H9 (cell line): ENCODE measurements around the gene OSR1. TPM values are rescaled to one million over a fixed set of nuclear protein-coding genes. Genes with fewer than 3 reads are reported as not detected.

Source experiments
- DNase-seq: peaks from one replicate; pipeline ENCODE4 v3.0.0-alpha.2; 2017
- H2AFZ ChIP-seq: one replicate; pipeline ENCODE4 v1.6.1; 2013; ENCODE audit warnings: mild to moderate bottlenecking, low read length, control low read depth, moderate library complexity
- H2AK5ac ChIP-seq: 2 replicates; pipeline ENCODE4 v1.6.1; 2013; ENCODE audit warnings: low read length, control low read depth, mixed read lengths; ENCODE audit not compliant: insufficient read length
- H2BK120ac ChIP-seq: one replicate; pipeline ENCODE4 v1.6.1; 2013; ENCODE audit warnings: low read depth, mild to moderate bottlenecking, low read length, control low read depth, inconsistent platforms; ENCODE audit not compliant: poor library complexity, severe bottlenecking
- H2BK12ac ChIP-seq: 2 replicates; pipeline ENCODE4 v1.6.1; 2013; ENCODE audit warnings: low read length, control low read depth, mixed read lengths, low read depth; ENCODE audit not compliant: insufficient read length
- H2BK15ac ChIP-seq: 2 replicates; pipeline ENCODE4 v1.6.1; 2013; ENCODE audit warnings: low read depth, low read length, control low read depth
- H2BK20ac ChIP-seq: one replicate; pipeline ENCODE4 v1.6.1; 2013; ENCODE audit warnings: low read depth, mild to moderate bottlenecking, low read length, control low read depth, inconsistent platforms; ENCODE audit not compliant: poor library complexity, severe bottlenecking
- H2BK5ac ChIP-seq: 2 replicates; pipeline ENCODE4 v1.6.1; 2013; ENCODE audit warnings: low read length, control low read depth, mixed read lengths; ENCODE audit not compliant: insufficient read length
- H3K14ac ChIP-seq: 2 replicates; pipeline ENCODE4 v1.6.1; 2013; ENCODE audit warnings: low read length, control low read depth; ENCODE audit not compliant: insufficient read depth
- H3K18ac ChIP-seq: 2 replicates; pipeline ENCODE4 v1.6.1; 2013; ENCODE audit warnings: low read depth, mild to moderate bottlenecking, mixed read lengths, low read length, control low read depth; ENCODE audit not compliant: insufficient read length
- H3K23ac ChIP-seq: 2 replicates; pipeline ENCODE4 v1.6.1; 2013; ENCODE audit warnings: low read length, control low read depth, mixed read lengths, low read depth; ENCODE audit not compliant: insufficient read length
- H3K23me2 ChIP-seq: 2 replicates; pipeline ENCODE4 v1.6.1; 2013; ENCODE audit warnings: low read depth, mild to moderate bottlenecking, mixed read lengths, low read length, control low read depth; ENCODE audit not compliant: insufficient read length, poor library complexity, severe bottlenecking
- H3K27ac ChIP-seq: 2 replicates; pipeline ENCODE4 v1.5.1; 2013; ENCODE audit warnings: low read length, control low read depth, mixed read lengths, low read depth; ENCODE audit not compliant: insufficient read length
- H3K27me3 ChIP-seq: 2 replicates; pipeline ENCODE4 v1.6.1; 2013; ENCODE audit warnings: low read length, control low read depth, inconsistent platforms; ENCODE audit not compliant: insufficient read depth
- H3K4ac ChIP-seq: 2 replicates; pipeline ENCODE4 v1.6.1; 2013; ENCODE audit warnings: low read depth, mild to moderate bottlenecking, control low read depth, inconsistent platforms, low read length, moderate library complexity
- H3K4me1 ChIP-seq: 2 replicates; pipeline ENCODE4 v1.6.1; 2013; ENCODE audit warnings: low read length, control low read depth, inconsistent platforms; ENCODE audit not compliant: insufficient read depth
- H3K4me2 ChIP-seq: 2 replicates; pipeline ENCODE4 v1.6.1; 2013; ENCODE audit warnings: low read length, control low read depth, mixed read lengths; ENCODE audit not compliant: insufficient read length, insufficient read depth
- H3K56ac ChIP-seq: 2 replicates; pipeline ENCODE4 v1.6.1; 2013; ENCODE audit warnings: low read depth, mild to moderate bottlenecking, mixed read lengths, low read length, control low read depth; ENCODE audit not compliant: insufficient read length
- H3K79me1 ChIP-seq: 2 replicates; pipeline ENCODE4 v1.6.1; 2013; ENCODE audit warnings: low read depth, mild to moderate bottlenecking, moderate library complexity, low read length, control low read depth, inconsistent platforms; ENCODE audit not compliant: insufficient read depth, poor library complexity, severe bottlenecking
- H3K79me2 ChIP-seq: 2 replicates; pipeline ENCODE4 v1.6.1; 2013; ENCODE audit warnings: low read length, control low read depth, inconsistent platforms; ENCODE audit not compliant: insufficient read depth
- H3K9ac ChIP-seq: 2 replicates; pipeline ENCODE4 v1.6.1; 2013; ENCODE audit warnings: low read length, control low read depth, mixed read lengths; ENCODE audit not compliant: insufficient read length; ENCODE audit errors: extremely low read depth
- H3K9me3 ChIP-seq: one replicate; pipeline ENCODE4 v1.6.1; 2013; ENCODE audit warnings: low read depth, low read length, inconsistent platforms; ENCODE audit not compliant: control insufficient read depth
- H3T11ph ChIP-seq: one replicate; pipeline ENCODE4 v1.6.1; 2013; ENCODE audit warnings: mild to moderate bottlenecking, low read length, control low read depth, inconsistent platforms
- H4K20me1 ChIP-seq: one replicate; pipeline ENCODE4 v1.6.1; 2013; ENCODE audit not compliant: control insufficient read depth, insufficient read length, insufficient read depth
- H4K5ac ChIP-seq: 2 replicates; pipeline ENCODE4 v1.6.1; 2013; ENCODE audit warnings: low read depth, mild to moderate bottlenecking, mixed read lengths, low read length, control low read depth; ENCODE audit not compliant: insufficient read length
- H4K8ac ChIP-seq: replicated peaks from 2 replicates; pipeline ENCODE4 v1.6.1; 2013; ENCODE audit warnings: low read length, control low read depth, mixed read lengths, low read depth; ENCODE audit not compliant: insufficient read length
- H4K91ac ChIP-seq: 2 replicates; pipeline ENCODE4 v1.6.1; 2013; ENCODE audit warnings: low read depth, mild to moderate bottlenecking, moderate library complexity, mixed read lengths, low read length, control low read depth; ENCODE audit not compliant: insufficient read length
- H3K27ac Mint-ChIP-seq, 3 experiments: 2 replicates in 2 of 3; 3 replicates in 1 of 3; pipeline ENCODE4 v1.8.0; 2020 to 2021; ENCODE audit warnings: mixed read lengths in 3 of 3, mild to moderate bottlenecking in 1 of 3, moderate library complexity in 1 of 3
- H3K27me3 Mint-ChIP-seq: 2 replicates; pipeline ENCODE4 v1.8.0; 2021; ENCODE audit warnings: low read depth, mild to moderate bottlenecking, moderate library complexity, mixed read lengths
- H3K36me3 Mint-ChIP-seq, 3 experiments: 2 replicates in 2 of 3; 3 replicates in 1 of 3; pipeline ENCODE4 v1.8.0; 2020 to 2021; ENCODE audit warnings: low read depth in 3 of 3, mixed read lengths in 3 of 3; ENCODE audit not compliant: insufficient read depth in 1 of 3
- H3K4me1 Mint-ChIP-seq, 2 experiments: 2 replicates each; pipeline ENCODE4 v1.8.0; 2020; ENCODE audit warnings: mixed read lengths in 2 of 2
- H3K4me3 Mint-ChIP-seq, 2 experiments: 2 replicates in 1 of 2; 3 replicates in 1 of 2; pipeline ENCODE4 v1.8.0; 2020 to 2021; ENCODE audit warnings: mild to moderate bottlenecking in 2 of 2, mixed read lengths in 2 of 2, moderate library complexity in 1 of 2
- H3K9me3 Mint-ChIP-seq, 2 experiments: 2 replicates in 1 of 2; 3 replicates in 1 of 2; pipeline ENCODE4 v1.8.0; 2020; ENCODE audit warnings: mild to moderate bottlenecking in 2 of 2, mixed read lengths in 2 of 2, moderate library complexity in 1 of 2
- total RNA-seq: library from RNA; stranded (reverse); gene quantifications from 2 replicates; pipeline ENCODE4 v1.2.1, GENCODE V29; 2021
- TF ChIP-seq, protein P1 (sequence below): fragments of 200-600 bp; sonication (generic); conservative IDR thresholded peaks from 3 replicates; pipeline ENCODE4 v1.8.0; 2021; ENCODE audit warnings: antibody characterized with exemption, mild to moderate bottlenecking

Gene OSR1
- total RNA-seq, 1 experiment from 2014 or later: 0.35 TPM

DNA sequence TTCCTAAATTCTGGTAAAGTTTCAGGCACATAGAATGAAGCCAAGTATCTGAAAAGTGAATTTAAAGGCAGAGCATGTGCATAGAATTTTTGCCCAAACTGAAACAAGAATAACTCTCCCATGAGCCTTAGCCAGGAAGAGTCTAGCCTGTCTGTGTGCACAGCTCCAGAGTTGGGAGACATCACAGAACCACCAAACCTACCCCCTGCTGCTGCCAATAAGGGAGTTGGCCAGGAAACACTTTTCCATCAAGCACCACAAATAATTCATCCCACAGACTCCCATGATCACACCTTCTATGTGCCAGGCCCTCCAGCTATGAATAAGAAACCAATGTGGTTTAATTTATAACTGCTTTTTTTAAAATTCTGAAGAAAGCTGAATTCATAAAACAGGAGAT is 27.0 kb downstream of the OSR1 start:
- Histone ChIP-seq H3K23ac (no peak overlapping the region), H3K4ac (no peak overlapping the region), H2BK20ac (no peak overlapping the region), H3K79me1 (no peaks in the 10 kb centered on the region), H3K9me3 (no peaks in the 10 kb centered on the region), H2BK5ac (no peak overlapping the region), H4K8ac (no peak overlapping the region), H2AFZ (no peak overlapping the region), H4K5ac (no peak overlapping the region), H2BK12ac (no peak overlapping the region), H2BK15ac (no peak overlapping the region), H3K18ac (no peak overlapping the region), H3K9ac (no peak overlapping the region), H3K27ac (no peak overlapping the region), H3K27me3 (no peaks in the 10 kb centered on the region), H3K4me1 (no peaks in the 10 kb centered on the region), H3K56ac (no peak overlapping the region), H3T11ph (no peak overlapping the region), H3K4me2 (no peak overlapping the region), H3K79me2 (no peaks in the 10 kb centered on the region), H4K20me1 (no peaks in the 10 kb centered on the region), H2BK120ac (no peak overlapping the region), H3K14ac (no peak overlapping the region), H3K23me2 (no peaks in the 10 kb centered on the region), H4K91ac (no peak overlapping the region), H2AK5ac (no peak overlapping the region)
- Mint-ChIP-seq H3K4me1 (no peaks in the 10 kb centered on the region), H3K36me3 (no peaks in the 10 kb centered on the region), H3K9me3 (no peaks in the 10 kb centered on the region), H3K27ac (no peak overlapping the region), H3K27me3 (no peaks in the 10 kb centered on the region), H3K4me3 (no peak overlapping the region)
- TF ChIP-seq, protein P1, sequence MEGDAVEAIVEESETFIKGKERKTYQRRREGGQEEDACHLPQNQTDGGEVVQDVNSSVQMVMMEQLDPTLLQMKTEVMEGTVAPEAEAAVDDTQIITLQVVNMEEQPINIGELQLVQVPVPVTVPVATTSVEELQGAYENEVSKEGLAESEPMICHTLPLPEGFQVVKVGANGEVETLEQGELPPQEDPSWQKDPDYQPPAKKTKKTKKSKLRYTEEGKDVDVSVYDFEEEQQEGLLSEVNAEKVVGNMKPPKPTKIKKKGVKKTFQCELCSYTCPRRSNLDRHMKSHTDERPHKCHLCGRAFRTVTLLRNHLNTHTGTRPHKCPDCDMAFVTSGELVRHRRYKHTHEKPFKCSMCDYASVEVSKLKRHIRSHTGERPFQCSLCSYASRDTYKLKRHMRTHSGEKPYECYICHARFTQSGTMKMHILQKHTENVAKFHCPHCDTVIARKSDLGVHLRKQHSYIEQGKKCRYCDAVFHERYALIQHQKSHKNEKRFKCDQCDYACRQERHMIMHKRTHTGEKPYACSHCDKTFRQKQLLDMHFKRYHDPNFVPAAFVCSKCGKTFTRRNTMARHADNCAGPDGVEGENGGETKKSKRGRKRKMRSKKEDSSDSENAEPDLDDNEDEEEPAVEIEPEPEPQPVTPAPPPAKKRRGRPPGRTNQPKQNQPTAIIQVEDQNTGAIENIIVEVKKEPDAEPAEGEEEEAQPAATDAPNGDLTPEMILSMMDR: no peak
- DNase-seq: no peak
